Ovary (tissue), 3 donors: ENCODE results near the gene MUC6.

Experiments
- CTCF ChIP-seq, 3 donors: fragments of 450-650 bp in 2 of 3; fragments of 200-600 bp in 1 of 3; IDR thresholded peaks; one replicate each; pipeline versions ENCODE4 v1.5.1 to v1.8.0; 2016 to 2022; ENCODE audit warnings: antibody characterized with exemption in 3 of 3, mild to moderate bottlenecking in 1 of 3
- EP300 ChIP-seq: sonication (generic); formaldehyde crosslinking; IDR thresholded peaks from one replicate; pipeline ENCODE4 v1.6.1; 2017; ENCODE audit warnings: antibody characterized with exemption
- POLR2A ChIP-seq: fragments of 450-650 bp; IDR thresholded peaks from one replicate; pipeline ENCODE4 v1.6.1; 2017; ENCODE audit warnings: antibody characterized with exemption, mild to moderate bottlenecking, moderate library complexity
- donor health status: DM: no; HTN: no; CAD: no.

- TF ChIP-seq CTCF (IDR thresholded peaks at IDR 0.05) (no peak), POLR2A (no peak), EP300 (no peak)
Measured at GRCh38 chr11:1069740-1070139, 33.2 kb upstream of the MUC6 start.
